ENCODE data around the gene RIMS1. TPM values are rescaled to one million over a fixed set of nuclear protein-coding genes. Genes with fewer than 3 reads are reported as not detected.

The RIMS1 gene
- total RNA-seq, 4 donors from 2014 or later = 0.54 to 5.0 TPM; not detected in 2

DNA sequence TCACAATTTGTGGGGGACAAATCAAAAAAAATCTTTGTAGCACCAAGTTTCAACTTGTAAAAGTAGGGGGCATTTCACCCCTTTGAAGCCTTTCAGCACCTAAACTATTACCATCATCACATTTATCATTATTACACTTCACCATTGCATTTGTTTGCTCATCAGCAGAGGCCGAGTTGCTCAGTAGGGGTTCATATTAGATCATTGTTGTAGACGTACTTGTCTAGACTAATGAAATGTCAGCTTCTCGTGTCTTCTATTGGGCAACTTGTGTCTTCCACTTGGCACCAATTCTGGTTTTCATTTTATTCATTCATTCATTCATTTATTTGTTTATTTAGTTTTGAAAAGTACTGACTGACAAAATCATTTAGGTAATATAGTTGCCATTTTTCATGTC, 397.2 kb downstream of the RIMS1 start:
- DNase-seq = no peak
- Histone ChIP-seq H3K9me3 (no peaks in the 10 kb centered on the region), H3K4me3 (no peak overlapping the region), H3K27me3 (no peaks in the 10 kb centered on the region), H3K36me3 (no peaks in the 10 kb centered on the region), H3K27ac (no peak overlapping the region), H3K4me1 (no peaks in the 10 kb centered on the region)
- TF ChIP-seq, protein P1, sequence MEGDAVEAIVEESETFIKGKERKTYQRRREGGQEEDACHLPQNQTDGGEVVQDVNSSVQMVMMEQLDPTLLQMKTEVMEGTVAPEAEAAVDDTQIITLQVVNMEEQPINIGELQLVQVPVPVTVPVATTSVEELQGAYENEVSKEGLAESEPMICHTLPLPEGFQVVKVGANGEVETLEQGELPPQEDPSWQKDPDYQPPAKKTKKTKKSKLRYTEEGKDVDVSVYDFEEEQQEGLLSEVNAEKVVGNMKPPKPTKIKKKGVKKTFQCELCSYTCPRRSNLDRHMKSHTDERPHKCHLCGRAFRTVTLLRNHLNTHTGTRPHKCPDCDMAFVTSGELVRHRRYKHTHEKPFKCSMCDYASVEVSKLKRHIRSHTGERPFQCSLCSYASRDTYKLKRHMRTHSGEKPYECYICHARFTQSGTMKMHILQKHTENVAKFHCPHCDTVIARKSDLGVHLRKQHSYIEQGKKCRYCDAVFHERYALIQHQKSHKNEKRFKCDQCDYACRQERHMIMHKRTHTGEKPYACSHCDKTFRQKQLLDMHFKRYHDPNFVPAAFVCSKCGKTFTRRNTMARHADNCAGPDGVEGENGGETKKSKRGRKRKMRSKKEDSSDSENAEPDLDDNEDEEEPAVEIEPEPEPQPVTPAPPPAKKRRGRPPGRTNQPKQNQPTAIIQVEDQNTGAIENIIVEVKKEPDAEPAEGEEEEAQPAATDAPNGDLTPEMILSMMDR (IDR thresholded peaks at IDR 0.05) = no peak
- no peak for TF ChIP-seq POLR2A (IDR thresholded peaks at IDR 0.05)

DNA sequence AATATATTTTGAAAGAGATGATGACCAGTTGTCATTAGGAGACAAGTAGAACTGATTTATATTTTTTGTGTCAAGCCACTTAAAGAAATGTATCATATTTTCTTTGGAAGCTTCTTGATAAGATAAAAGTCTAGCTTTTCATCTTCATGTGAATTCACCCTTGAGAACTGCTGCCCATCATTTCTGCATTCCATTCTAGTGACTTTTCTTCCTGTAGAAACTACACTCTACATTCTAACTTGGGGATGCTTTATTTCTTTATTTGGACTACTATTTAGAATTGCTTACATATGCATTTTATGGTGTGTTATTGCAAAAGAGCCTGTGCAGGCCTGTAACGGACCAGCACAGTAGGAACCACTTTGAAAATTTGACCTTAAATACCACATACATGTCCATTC, 400.6 kb downstream of the RIMS1 start:
- Histone ChIP-seq H3K4me1 (no peaks in the 10 kb centered on the region), H3K4me3 (no peak overlapping the region), H3K9me3 (no peaks in the 10 kb centered on the region), H3K27ac (no peak overlapping the region), H3K36me3 (no peaks in the 10 kb centered on the region), H3K27me3 (no peaks in the 10 kb centered on the region)
- TF ChIP-seq, protein P1 (IDR thresholded peaks at IDR 0.05) = no peak
- no peak for TF ChIP-seq POLR2A (IDR thresholded peaks at IDR 0.05)
- no peak for DNase-seq

DNA sequence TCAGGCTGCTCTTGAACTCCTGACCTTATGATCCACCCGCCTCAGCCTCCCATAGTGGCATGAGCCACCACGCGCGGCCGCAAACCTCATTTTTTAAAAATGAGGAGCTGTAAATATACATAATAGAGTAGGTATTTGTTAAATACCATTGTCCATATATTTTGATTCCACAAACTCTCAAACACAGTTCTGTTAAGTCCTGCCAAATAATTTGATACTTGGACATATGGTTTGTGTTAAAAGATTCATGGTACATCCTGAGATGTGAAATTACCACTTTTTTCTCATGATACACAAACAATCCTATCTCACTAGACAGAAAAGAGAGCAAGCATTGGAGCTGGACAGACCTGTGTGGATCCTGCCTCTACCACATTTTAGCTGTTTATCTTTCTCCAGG, 401.5 kb downstream of the RIMS1 start:
- no peaks in the 10 kb centered on the region for H3K36me3 ChIP-seq
- H3K4me3 ChIP-seq = no peak overlapping the region
- H3K27ac ChIP-seq = no peak overlapping the region
- no peaks in the 10 kb centered on the region for H3K9me3 ChIP-seq
- TF ChIP-seq POLR2A (IDR thresholded peaks at IDR 0.05) = no peak
- TF ChIP-seq, protein P1 (IDR thresholded peaks at IDR 0.05) = no peak
- no peak for DNase-seq
- H3K4me1 ChIP-seq = no peaks in the 10 kb centered on the region
- no peaks in the 10 kb centered on the region for H3K27me3 ChIP-seq

DNA sequence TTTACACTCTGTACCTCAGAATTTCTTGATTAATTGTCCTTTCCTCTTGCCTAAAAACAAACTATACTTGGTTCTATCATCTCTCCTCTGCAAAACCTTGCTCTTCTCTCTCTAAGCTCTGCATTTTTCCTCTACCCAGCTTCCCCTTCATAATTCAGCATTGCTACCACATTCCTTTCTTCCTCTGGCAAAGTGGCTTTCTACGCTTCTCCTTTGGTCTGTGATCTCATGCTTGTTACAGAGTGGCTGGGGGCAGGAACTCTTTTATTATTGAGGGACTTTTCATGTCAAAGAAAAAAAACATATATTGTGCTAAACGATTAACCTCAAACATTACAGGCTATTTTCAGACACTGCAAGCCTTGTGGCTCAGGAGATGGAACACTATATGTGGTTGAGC, 402.2 kb downstream of the RIMS1 start:
- TF ChIP-seq, protein P1 (IDR thresholded peaks at IDR 0.05) = no peak
- no peak for TF ChIP-seq POLR2A (IDR thresholded peaks at IDR 0.05)
- H3K27ac ChIP-seq = no peak overlapping the region
- H3K27me3 ChIP-seq = no peaks in the 10 kb centered on the region
- no peaks in the 10 kb centered on the region for H3K4me1 ChIP-seq
- H3K4me3 ChIP-seq = no peak overlapping the region
- no peaks in the 10 kb centered on the region for H3K9me3 ChIP-seq
- DNase-seq = no peak
- no peaks in the 10 kb centered on the region for H3K36me3 ChIP-seq

DNA sequence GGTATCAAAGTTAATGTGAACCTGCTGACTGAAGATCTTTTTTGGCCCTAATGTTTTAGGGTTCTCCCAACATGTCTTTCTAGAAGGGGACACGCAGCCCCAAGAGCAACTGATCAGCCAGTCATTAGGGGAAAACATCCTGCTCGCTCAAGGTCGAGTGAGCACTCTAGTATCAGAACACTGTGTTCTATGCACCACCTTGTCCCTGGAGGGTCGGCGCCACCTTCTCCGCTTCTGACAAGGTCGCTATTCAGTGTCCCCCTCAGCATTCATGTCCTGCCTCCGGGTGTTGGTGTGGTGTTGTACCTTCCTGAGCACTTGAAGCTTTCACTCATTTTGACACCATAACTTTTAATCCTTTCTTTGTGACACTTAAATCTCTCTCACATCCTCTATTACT, 404.3 kb downstream of the RIMS1 start:
- DNase-seq = peak in 1 of 3 donors; percentile 24
- no peaks in the 10 kb centered on the region for H3K9me3 ChIP-seq
- no peaks in the 10 kb centered on the region for H3K36me3 ChIP-seq
- no peak overlapping the region for H3K27ac ChIP-seq
- no peak for TF ChIP-seq POLR2A (IDR thresholded peaks at IDR 0.05)
- TF ChIP-seq, protein P1 (IDR thresholded peaks at IDR 0.05) = no peak
- H3K27me3 ChIP-seq = no peaks in the 10 kb centered on the region
- H3K4me1 ChIP-seq = no peaks in the 10 kb centered on the region
- no peak overlapping the region for H3K4me3 ChIP-seq

DNA sequence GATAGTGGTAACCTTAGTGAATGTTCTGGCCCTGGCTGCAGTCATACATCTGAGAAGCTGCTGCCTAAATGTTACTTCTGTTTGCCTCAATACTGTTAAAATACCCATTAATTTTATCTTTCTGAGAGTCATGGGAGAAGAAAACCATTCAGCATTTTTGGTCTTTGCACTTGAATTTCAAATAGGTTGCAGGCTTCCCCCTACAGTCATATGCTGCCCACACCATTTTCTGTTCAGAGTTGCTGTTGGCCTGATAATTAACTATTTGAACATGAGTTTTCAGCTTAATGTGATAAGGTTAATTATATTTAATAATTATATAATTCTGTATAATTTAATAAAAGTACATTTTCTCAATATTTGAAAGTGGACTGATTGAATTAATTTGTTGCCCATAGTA, 410.0 kb downstream of the RIMS1 start:
- H3K27me3 ChIP-seq = no peaks in the 10 kb centered on the region

More for the DNA sequence above, 410.0 kb downstream of the RIMS1 start:
- TF ChIP-seq POLR2A (IDR thresholded peaks at IDR 0.05) = no peak
- TF ChIP-seq, protein P1 (IDR thresholded peaks at IDR 0.05) = no peak
- Histone ChIP-seq H3K9me3 (no peaks in the 10 kb centered on the region), H3K4me1 (no peaks in the 10 kb centered on the region), H3K4me3 (no peak overlapping the region), H3K36me3 (no peaks in the 10 kb centered on the region), H3K27ac (no peak overlapping the region)
- no peak for DNase-seq
